Measurements from ENCODE around the gene MINPP1.
"Not testable (repeated sequence)": the region's sequence is repeated elsewhere in the genome, so short reads cannot be mapped to it uniquely, and the experiment has no call there.

MINPP1 gene, protein sequence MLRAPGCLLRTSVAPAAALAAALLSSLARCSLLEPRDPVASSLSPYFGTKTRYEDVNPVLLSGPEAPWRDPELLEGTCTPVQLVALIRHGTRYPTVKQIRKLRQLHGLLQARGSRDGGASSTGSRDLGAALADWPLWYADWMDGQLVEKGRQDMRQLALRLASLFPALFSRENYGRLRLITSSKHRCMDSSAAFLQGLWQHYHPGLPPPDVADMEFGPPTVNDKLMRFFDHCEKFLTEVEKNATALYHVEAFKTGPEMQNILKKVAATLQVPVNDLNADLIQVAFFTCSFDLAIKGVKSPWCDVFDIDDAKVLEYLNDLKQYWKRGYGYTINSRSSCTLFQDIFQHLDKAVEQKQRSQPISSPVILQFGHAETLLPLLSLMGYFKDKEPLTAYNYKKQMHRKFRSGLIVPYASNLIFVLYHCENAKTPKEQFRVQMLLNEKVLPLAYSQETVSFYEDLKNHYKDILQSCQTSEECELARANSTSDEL

GRCh38 chr10:87504640-87505365 is at the start of gene MINPP1:
Gene MINPP1, plus strand, starts transcription at chr10:87504893. Its CDS starts 23 bp downstream, at chr10:87504916.
- H3K4me3 ChIP-seq (ENCODE audit: low read depth, low read length): peak within 1 kb of the TSS; percentile 65
- TF ChIP-seq, protein P1, sequence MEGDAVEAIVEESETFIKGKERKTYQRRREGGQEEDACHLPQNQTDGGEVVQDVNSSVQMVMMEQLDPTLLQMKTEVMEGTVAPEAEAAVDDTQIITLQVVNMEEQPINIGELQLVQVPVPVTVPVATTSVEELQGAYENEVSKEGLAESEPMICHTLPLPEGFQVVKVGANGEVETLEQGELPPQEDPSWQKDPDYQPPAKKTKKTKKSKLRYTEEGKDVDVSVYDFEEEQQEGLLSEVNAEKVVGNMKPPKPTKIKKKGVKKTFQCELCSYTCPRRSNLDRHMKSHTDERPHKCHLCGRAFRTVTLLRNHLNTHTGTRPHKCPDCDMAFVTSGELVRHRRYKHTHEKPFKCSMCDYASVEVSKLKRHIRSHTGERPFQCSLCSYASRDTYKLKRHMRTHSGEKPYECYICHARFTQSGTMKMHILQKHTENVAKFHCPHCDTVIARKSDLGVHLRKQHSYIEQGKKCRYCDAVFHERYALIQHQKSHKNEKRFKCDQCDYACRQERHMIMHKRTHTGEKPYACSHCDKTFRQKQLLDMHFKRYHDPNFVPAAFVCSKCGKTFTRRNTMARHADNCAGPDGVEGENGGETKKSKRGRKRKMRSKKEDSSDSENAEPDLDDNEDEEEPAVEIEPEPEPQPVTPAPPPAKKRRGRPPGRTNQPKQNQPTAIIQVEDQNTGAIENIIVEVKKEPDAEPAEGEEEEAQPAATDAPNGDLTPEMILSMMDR (IDR thresholded peaks at IDR 0.05; ENCODE audit: borderline replicate concordance, insufficient read depth, low read depth, low read length): no peak

- H3K4me3 ChIP-seq (ENCODE audit: low read depth, low read length): not testable (repeated sequence)
Observed at GRCh38 chr10:87456586-87457220, 48.0 kb upstream of the MINPP1 start.

- not testable (repeated sequence) for H3K4me3 ChIP-seq (ENCODE audit: low read depth, low read length)
Observed at GRCh38 chr10:87461751-87462150, 42.9 kb upstream of the MINPP1 start.

- H3K4me3 ChIP-seq (ENCODE audit: low read depth, low read length): not testable (repeated sequence)
Observed at GRCh38 chr10:87466849-87467248, 37.8 kb upstream of the MINPP1 start.

DNA sequence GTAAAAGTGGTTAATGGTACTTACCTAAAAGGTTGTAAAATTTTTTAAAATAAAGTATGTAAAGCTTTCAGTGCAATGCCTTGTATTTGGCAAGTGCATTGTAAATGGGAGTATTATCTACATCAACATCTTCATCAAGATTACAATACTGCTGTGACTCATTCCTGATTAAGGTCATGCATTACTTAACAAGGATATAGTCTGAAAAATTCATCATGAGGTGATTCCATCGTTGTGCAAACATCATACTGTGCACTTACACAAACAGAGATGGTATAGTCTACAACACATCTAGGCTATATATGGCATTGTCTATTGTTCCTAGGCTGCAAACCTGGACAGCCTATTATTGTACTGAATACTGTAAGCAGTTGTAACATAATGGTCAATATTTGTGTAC is 16.0 kb upstream of the MINPP1 start:
- H3K4me3 ChIP-seq (ENCODE audit: low read depth, low read length): not testable (repeated sequence)

- not testable (repeated sequence) for H3K4me3 ChIP-seq (ENCODE audit: low read depth, low read length)
Observed at GRCh38 chr10:87490285-87490684, 14.4 kb upstream of the MINPP1 start.

- H3K4me3 ChIP-seq (ENCODE audit: low read depth, low read length): not testable (repeated sequence)
Observed at GRCh38 chr10:87492450-87492849, 12.2 kb upstream of the MINPP1 start.

- not testable (repeated sequence) for H3K4me3 ChIP-seq (ENCODE audit: low read depth, low read length)
Observed at GRCh38 chr10:87495446-87495845, 9.2 kb upstream of the MINPP1 start.

GRCh38 chr10:87497386-87497785 is 7.3 kb upstream of the MINPP1 start:
- not testable (repeated sequence) for H3K4me3 ChIP-seq (ENCODE audit: low read depth, low read length)

GRCh38 chr10:87498106-87498789 is 6.4 kb upstream of the MINPP1 start:
- H3K4me3 ChIP-seq (ENCODE audit: low read depth, low read length): not testable (repeated sequence)

- H3K4me3 ChIP-seq (ENCODE audit: low read depth, low read length): no peak overlapping the region
- TF ChIP-seq, protein P1 (IDR thresholded peaks at IDR 0.05; ENCODE audit: borderline replicate concordance, insufficient read depth, low read depth, low read length): no peak
Observed at GRCh38 chr10:87500646-87501048, 4.0 kb upstream of the MINPP1 start.

DNA sequence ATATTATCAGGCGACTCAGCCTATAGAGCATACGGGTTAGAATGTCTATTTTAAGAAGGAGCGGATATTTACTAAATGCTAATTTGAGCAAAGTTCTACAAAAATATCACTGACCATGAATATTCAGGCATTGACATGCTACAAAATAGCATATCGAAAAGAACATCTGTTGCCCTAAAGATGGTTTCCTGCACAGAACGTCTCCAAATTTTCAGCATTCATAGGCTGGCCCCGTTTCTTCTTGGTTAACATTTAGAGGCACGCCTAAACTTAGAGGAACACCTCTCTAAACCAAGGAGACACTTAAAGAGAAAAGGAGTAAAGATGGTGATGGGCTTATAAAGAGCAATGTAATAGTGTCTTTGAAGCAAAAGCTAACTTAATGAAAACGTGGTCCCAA is 1.3 kb upstream of the MINPP1 start:
- TF ChIP-seq, protein P1 (IDR thresholded peaks at IDR 0.05; ENCODE audit: borderline replicate concordance, insufficient read depth, low read depth, low read length): no peak
- H3K4me3 ChIP-seq (ENCODE audit: low read depth, low read length): no peak overlapping the region
